Measurements from ENCODE around the gene EXOC7. TPM values are rescaled to one million over a fixed set of nuclear protein-coding genes. Genes with fewer than 3 reads are reported as not detected.
"Not testable (repeated sequence)": the region's sequence is repeated elsewhere in the genome, so short reads cannot be mapped to it uniquely, and the experiment has no call there.

The EXOC7 gene
- total RNA-seq, 2 donors from 2014 or later = 136 to 159 TPM

- no peaks in the 10 kb centered on the region for H3K9me3 ChIP-seq
- H3K36me3 ChIP-seq = peaks cover 12 to 37% of the 10 kb centered on the region in 2 donors
- WGBS = 77% methylated on average over 9 of the region's 9 CpGs
- no peak overlapping the region for H3K4me3 ChIP-seq
- intact Hi-C loops (cut with DNase I) = no loop called here
- H3K27ac ChIP-seq = no peak overlapping the region
- TF ChIP-seq POLR2AphosphoS5 (IDR thresholded peaks at IDR 0.05) (no peak), POLR2A (IDR thresholded peaks at IDR 0.05) (no peak)
- TF ChIP-seq, protein P1, sequence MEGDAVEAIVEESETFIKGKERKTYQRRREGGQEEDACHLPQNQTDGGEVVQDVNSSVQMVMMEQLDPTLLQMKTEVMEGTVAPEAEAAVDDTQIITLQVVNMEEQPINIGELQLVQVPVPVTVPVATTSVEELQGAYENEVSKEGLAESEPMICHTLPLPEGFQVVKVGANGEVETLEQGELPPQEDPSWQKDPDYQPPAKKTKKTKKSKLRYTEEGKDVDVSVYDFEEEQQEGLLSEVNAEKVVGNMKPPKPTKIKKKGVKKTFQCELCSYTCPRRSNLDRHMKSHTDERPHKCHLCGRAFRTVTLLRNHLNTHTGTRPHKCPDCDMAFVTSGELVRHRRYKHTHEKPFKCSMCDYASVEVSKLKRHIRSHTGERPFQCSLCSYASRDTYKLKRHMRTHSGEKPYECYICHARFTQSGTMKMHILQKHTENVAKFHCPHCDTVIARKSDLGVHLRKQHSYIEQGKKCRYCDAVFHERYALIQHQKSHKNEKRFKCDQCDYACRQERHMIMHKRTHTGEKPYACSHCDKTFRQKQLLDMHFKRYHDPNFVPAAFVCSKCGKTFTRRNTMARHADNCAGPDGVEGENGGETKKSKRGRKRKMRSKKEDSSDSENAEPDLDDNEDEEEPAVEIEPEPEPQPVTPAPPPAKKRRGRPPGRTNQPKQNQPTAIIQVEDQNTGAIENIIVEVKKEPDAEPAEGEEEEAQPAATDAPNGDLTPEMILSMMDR (IDR thresholded peaks at IDR 0.05) = no peak
- no peaks in the 10 kb centered on the region for H3K4me1 ChIP-seq (replicated peaks)
- H3K27me3 ChIP-seq (replicated peaks; ENCODE audit: insufficient read depth) = no peaks in the 10 kb centered on the region
- no peak for DNase-seq (ENCODE audit: low spot score)
Observed at GRCh38 chr17:76048025-76048605, 55.5 kb downstream of the EXOC7 start.

- no peak overlapping the region for H3K27ac ChIP-seq
- H3K9me3 ChIP-seq = no peaks in the 10 kb centered on the region
- TF ChIP-seq, protein P1 (IDR thresholded peaks at IDR 0.05) = no peak
- TF ChIP-seq POLR2A (IDR thresholded peaks at IDR 0.05) = no peak
- TF ChIP-seq POLR2AphosphoS5 (IDR thresholded peaks at IDR 0.05) = no peak
- H3K4me3 ChIP-seq = no peak overlapping the region
- peaks cover 16 to 37% of the 10 kb centered on the region in 2 donors for H3K36me3 ChIP-seq
- WGBS = 57% methylated on average over 8 of the region's 8 CpGs
- no peaks in the 10 kb centered on the region for H3K4me1 ChIP-seq (replicated peaks)
- H3K27me3 ChIP-seq (replicated peaks; ENCODE audit: insufficient read depth) = no peaks in the 10 kb centered on the region
- no peak for DNase-seq (ENCODE audit: low spot score)
- intact Hi-C loops (cut with DNase I) = no loop called here
Observed at GRCh38 chr17:76046064-76046463, 57.5 kb downstream of the EXOC7 start.

DNA sequence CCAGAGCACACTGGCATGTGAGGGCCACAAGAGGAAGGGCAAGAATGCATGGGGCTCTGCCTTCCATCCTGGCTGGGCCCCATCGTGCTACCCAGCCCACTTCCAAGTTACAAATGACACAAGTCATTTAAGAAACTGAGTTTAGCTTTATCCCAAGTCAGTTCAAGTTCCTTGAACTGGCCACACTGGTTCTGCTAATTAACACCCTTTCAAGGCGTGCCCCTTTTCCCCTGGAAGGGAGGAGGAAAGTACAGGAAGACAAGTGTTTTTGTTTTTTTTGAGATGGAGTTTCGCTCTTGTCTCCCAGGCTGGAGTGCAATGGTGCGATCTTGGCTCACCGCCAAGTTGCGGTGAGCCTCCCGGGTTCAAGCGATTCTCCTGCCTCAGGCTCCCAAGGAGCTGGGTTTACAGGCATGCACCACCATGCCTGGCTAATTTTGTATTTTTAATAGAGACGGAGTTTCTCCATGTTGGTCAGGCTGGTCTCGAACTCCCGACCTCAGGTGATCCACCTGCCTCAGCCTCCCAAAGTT is 59.0 kb downstream of the EXOC7 start:
- H3K4me1 ChIP-seq (replicated peaks); intact Hi-C loops (cut with DNase I); H3K9me3 ChIP-seq; H3K27ac ChIP-seq; H3K27me3 ChIP-seq (replicated peaks; ENCODE audit: insufficient read depth); H3K4me3 ChIP-seq; DNase-seq (ENCODE audit: low spot score): not testable (repeated sequence)
- 70% methylated on average over 11 of the region's 11 CpGs for WGBS
- peaks cover 27 to 49% of the 10 kb centered on the region in 2 donors for H3K36me3 ChIP-seq

DNA sequence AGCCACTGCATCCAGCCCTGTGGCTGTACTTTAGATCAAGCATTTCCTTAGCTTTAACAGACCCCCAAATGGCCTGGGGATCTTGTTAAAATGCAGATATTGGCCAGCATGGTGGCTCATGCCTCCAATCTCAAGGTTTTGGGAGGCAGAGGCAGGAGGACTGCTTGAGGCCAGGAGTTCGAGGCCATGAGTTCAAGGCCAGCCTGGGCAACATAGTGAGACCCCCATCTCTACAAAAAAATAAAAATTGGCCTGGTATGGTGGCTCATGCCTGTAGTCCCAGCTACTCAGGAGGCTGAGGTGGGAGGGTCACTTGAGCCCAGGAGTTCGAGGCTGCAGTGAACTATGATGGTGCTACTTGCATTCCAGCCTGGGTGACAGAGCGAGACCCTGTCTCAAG is 60.7 kb downstream of the EXOC7 start:
- intact Hi-C loops (cut with DNase I); DNase-seq (ENCODE audit: low spot score); H3K4me1 ChIP-seq (replicated peaks); H3K27me3 ChIP-seq (replicated peaks; ENCODE audit: insufficient read depth); H3K4me3 ChIP-seq; H3K27ac ChIP-seq; H3K9me3 ChIP-seq: not testable (repeated sequence)
- H3K36me3 ChIP-seq = peaks cover 26 to 54% of the 10 kb centered on the region in 2 donors
- 96% methylated on average over 3 of the region's 3 CpGs for WGBS

GRCh38 chr17:76040376-76040775 is 63.2 kb downstream of the EXOC7 start:
- H3K27ac ChIP-seq = no peak overlapping the region
- intact Hi-C loops (cut with DNase I) = no loop called here
- no peaks in the 10 kb centered on the region for H3K9me3 ChIP-seq
- TF ChIP-seq, protein P1 (IDR thresholded peaks at IDR 0.05) = no peak
- TF ChIP-seq POLR2AphosphoS5 (IDR thresholded peaks at IDR 0.05) = no peak
- no peak for TF ChIP-seq POLR2A (IDR thresholded peaks at IDR 0.05)
- H3K4me3 ChIP-seq = no peak overlapping the region
- H3K36me3 ChIP-seq = peaks cover 20 to 35% of the 10 kb centered on the region in 2 donors
- WGBS = 79% methylated on average over 6 of the region's 6 CpGs
- H3K27me3 ChIP-seq (replicated peaks; ENCODE audit: insufficient read depth) = no peaks in the 10 kb centered on the region
- no peaks in the 10 kb centered on the region for H3K4me1 ChIP-seq (replicated peaks)
- DNase-seq (ENCODE audit: low spot score) = no peak

DNA sequence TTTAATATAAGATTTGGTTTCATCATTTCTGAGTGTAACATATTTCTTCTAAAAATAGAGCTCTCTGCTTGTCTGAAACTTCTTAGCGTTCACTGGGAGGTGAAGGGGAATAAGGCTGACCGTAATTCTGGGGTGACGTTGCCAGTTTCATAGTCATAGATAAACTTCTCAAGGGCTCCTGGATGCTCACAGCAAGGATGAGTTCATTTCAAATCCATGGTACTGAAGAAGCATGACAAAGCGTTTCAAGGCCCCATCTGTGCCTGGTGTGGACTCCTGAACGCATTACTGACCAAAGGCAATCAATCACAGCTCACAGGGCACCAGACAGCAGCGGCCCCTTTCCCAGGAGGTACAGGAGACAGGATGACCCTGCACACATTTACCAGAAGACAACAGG is 64.5 kb downstream of the EXOC7 start:
- 76% methylated on average over 6 of the region's 6 CpGs for WGBS
- intact Hi-C loops (cut with DNase I) = no loop called here
- Histone ChIP-seq H3K4me3 (no peak overlapping the region), H3K27me3 (replicated peaks; ENCODE audit: insufficient read depth) (no peaks in the 10 kb centered on the region), H3K9me3 (no peaks in the 10 kb centered on the region), H3K27ac (no peak overlapping the region), H3K4me1 (replicated peaks) (no peaks in the 10 kb centered on the region), H3K36me3 (peaks cover 16 to 24% of the 10 kb centered on the region in 2 donors)
- no peak for TF ChIP-seq POLR2AphosphoS5 (IDR thresholded peaks at IDR 0.05)
- TF ChIP-seq, protein P1 (IDR thresholded peaks at IDR 0.05) = no peak
- DNase-seq (ENCODE audit: low spot score) = no peak

All from prostate gland (tissue), 2 donors.